ENCODE data around the gene PRR7.

The PRR7 gene

GRCh38 chr5:177490992-177491391 is 44.4 kb downstream of the PRR7 start:
- in situ Hi-C loops (cut with MboI; ENCODE audit: low sequenced_read_pairs, unreplicated experiment) = no loop called here
- no peak for TF ChIP-seq CTCF (IDR thresholded peaks at IDR 0.05; ENCODE audit: borderline replicate concordance, control extremely low read depth, extremely low read depth, insufficient read depth, missing control alignments)

DNA sequence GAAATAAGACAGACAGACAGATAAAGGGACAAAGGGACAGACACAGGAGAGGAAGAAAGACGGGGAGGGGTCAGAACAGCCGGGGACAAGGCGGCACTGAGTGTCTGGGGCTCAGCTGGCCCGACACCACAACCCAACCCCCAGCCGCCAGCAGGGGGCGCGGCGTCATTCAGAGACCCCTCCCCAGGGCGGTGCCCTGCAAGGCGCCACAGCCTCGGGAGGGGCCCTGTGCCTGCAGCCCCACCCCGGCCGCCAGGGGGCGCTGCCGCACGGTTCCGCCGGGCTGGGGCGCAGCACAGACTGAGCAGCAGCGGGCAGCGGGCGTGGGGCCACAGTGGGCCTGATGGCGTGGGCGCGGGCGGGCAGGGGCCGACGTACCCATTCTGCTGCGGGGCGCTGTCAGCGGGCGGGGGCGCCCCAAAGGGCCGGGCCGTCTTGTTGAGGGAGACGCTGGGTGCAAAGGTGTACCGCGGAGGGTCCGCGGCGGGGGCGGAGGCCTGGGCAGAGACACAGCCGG is 44.9 kb downstream of the PRR7 start:
- in situ Hi-C loops (cut with MboI; ENCODE audit: low sequenced_read_pairs, unreplicated experiment) = no loop called here
- TF ChIP-seq CTCF (IDR thresholded peaks at IDR 0.05; ENCODE audit: borderline replicate concordance, control extremely low read depth, extremely low read depth, insufficient read depth, missing control alignments) = peak; percentile 29
- no peak for DNase-seq (ENCODE audit: low spot score)

More at GRCh38 chr5:177490992-177491391, 44.4 kb downstream of the PRR7 start:
- DNase-seq (ENCODE audit: low spot score) = no peak

GRCh38 chr5:177491983-177492746 is 45.6 kb downstream of the PRR7 start:
- in situ Hi-C loops (cut with MboI; ENCODE audit: low sequenced_read_pairs, unreplicated experiment) = no loop called here
- no peak for DNase-seq (ENCODE audit: low spot score)
- no peak for TF ChIP-seq CTCF (IDR thresholded peaks at IDR 0.05; ENCODE audit: borderline replicate concordance, control extremely low read depth, extremely low read depth, insufficient read depth, missing control alignments)

- no peak for TF ChIP-seq CTCF (IDR thresholded peaks at IDR 0.05; ENCODE audit: borderline replicate concordance, control extremely low read depth, extremely low read depth, insufficient read depth, missing control alignments)
- no peak for DNase-seq (ENCODE audit: low spot score)
- in situ Hi-C loops (cut with MboI; ENCODE audit: low sequenced_read_pairs, unreplicated experiment) = no loop called here
Observed at GRCh38 chr5:177492841-177493240, 46.2 kb downstream of the PRR7 start.

DNA sequence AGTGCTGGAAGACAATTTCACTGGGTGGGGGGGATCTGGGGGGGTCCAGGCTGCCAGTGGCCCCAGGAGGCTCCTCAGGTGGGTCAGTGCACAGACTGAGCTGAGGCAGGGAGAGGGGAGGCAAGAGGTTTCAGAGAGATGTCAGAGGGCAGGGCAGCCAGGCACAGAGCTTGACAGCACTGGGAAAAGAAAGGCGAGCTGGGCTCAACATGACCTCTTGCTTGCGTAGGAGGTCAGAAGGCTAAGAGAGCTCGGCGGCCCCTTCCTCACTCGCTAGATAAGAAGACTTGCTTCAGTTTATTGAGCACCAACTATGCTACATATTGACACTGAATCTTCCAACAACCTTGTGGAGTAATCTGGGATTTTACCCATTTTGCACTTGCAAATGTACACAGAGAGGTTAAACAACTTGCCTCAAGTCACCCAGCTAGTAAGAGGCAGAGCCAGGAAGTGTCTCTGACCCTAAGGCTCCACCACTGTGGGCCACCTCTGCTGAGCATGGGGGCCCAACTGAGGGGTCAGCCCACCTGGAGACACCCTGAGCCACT is 47.3 kb downstream of the PRR7 start:
- in situ Hi-C loops (cut with MboI; ENCODE audit: low sequenced_read_pairs, unreplicated experiment) = no loop called here
- no peak for DNase-seq (ENCODE audit: low spot score)
- no peak for TF ChIP-seq CTCF (IDR thresholded peaks at IDR 0.05; ENCODE audit: borderline replicate concordance, control extremely low read depth, extremely low read depth, insufficient read depth, missing control alignments)

DNA sequence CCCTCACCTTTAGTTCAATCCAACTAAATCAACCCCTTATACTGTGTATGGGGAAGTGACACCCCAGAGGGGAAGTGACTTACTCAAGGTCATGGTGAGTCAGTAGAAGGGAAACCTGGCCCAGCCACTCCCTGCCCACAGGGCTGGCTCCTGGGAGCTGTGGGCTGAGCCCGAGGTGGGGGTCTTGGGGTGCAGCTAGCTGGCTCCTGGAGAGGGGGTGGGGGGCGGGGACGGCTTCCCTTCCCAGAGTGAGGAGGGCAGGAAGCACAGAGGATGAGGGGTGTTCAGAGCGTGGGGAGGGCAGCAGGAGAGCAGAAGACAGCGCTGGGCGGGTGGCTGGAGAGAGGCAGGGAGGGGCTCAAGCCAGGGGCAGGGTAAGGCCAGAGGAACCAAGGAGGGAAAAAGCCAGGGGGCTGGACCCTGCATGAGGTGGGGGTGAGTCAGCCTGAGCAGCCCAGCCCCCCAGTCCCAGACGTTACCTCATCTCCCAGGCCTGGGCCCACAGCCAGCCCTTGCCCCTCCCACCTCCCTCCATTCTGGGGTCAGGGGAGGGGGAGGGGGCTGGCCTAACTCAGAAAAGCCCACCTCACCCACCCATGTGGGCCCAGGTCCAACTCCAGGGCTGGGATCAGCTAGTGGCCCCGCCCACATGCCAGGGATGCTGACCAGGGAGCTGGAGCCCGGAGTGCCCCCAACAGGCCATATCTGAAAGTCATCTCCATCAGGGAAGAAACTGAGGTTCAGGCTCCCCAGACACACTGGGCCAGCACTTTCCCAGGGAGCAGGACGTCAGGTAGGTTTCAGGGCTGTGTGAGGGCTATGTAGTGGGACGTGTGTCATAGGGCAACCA is 48.0 kb downstream of the PRR7 start:
- DNase-seq (ENCODE audit: low spot score) = no peak
- in situ Hi-C loops (cut with MboI; ENCODE audit: low sequenced_read_pairs, unreplicated experiment) = no loop called here

More for the DNA sequence above, 48.0 kb downstream of the PRR7 start:
- no peak for TF ChIP-seq CTCF (IDR thresholded peaks at IDR 0.05; ENCODE audit: borderline replicate concordance, control extremely low read depth, extremely low read depth, insufficient read depth, missing control alignments)
